ENCODE measurements around the gene HCLS1. TPM values are rescaled to one million over a fixed set of nuclear protein-coding genes. Genes with fewer than 3 reads are reported as not detected.
"Not testable (repeated sequence)": the region's sequence is repeated elsewhere in the genome, so short reads cannot be mapped to it uniquely, and the experiment has no call there.

HCLS1 gene
- total RNA-seq, 2 experiments from 2014 or later = 124 to 235 TPM

GRCh38 chr3:121690777-121691405 is 30.2 kb upstream of the HCLS1 start:
- no peaks in the 10 kb centered on the region for H3K4me1 ChIP-seq (ENCODE audit: insufficient read depth, low read length, poor library complexity, severe bottlenecking)
- TF ChIP-seq EZH2phosphoT487 (IDR thresholded peaks at IDR 0.05; ENCODE audit: borderline replicate concordance, low read depth, low read length) = no peak
- TF ChIP-seq, protein P1, sequence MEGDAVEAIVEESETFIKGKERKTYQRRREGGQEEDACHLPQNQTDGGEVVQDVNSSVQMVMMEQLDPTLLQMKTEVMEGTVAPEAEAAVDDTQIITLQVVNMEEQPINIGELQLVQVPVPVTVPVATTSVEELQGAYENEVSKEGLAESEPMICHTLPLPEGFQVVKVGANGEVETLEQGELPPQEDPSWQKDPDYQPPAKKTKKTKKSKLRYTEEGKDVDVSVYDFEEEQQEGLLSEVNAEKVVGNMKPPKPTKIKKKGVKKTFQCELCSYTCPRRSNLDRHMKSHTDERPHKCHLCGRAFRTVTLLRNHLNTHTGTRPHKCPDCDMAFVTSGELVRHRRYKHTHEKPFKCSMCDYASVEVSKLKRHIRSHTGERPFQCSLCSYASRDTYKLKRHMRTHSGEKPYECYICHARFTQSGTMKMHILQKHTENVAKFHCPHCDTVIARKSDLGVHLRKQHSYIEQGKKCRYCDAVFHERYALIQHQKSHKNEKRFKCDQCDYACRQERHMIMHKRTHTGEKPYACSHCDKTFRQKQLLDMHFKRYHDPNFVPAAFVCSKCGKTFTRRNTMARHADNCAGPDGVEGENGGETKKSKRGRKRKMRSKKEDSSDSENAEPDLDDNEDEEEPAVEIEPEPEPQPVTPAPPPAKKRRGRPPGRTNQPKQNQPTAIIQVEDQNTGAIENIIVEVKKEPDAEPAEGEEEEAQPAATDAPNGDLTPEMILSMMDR (conservative IDR thresholded peaks at IDR 0.05; ENCODE audit: low read length) = no peak
- no peaks in the 10 kb centered on the region for H4K20me1 ChIP-seq (ENCODE audit: insufficient read depth, low read length)
- H3K4me2 ChIP-seq (ENCODE audit: low read length) = no peak overlapping the region
- intact Hi-C loops (cut with micrococcal nuclease; ENCODE audit: unreplicated experiment) = no loop called here
- H3K4me3 ChIP-seq (ENCODE audit: low read depth, low read length, poor library complexity, severe bottlenecking) = no peak overlapping the region
- ChIA-PET POLR2A (interaction anchor here (0.7 to 3.2 kb wide), 8 partner anchors 8 to 567 kb away, joined by 3 to 10 read pairs (median 6); no protein-coding TSS in a partner anchor), CTCF (ENCODE audit: unreplicated experiment) (interaction anchor here (1.3 kb wide), 1 partner anchor 9 kb away, joined by 3 read pairs; no protein-coding TSS in a partner anchor)
- peak; percentile 3 for DNase-seq (ENCODE audit: low spot score)
- BruUV-seq (replicated peaks) = no TSS peak
- no peaks in the 10 kb centered on the region for H3K9me2 ChIP-seq (ENCODE audit: insufficient read depth, low read length)
- H3K36me3 ChIP-seq (ENCODE audit: insufficient read depth, low read length) = peaks cover 13% of the 10 kb centered on the region
- no peak overlapping the region for H3K27ac ChIP-seq (ENCODE audit: low read depth, low read length, poor library complexity, severe bottlenecking)
- no peaks in the 10 kb centered on the region for H3K79me2 ChIP-seq (ENCODE audit: insufficient read depth, low read depth, low read length)
- H2AFZ ChIP-seq (ENCODE audit: low read length) = no peak overlapping the region
- H3K9me3 ChIP-seq (ENCODE audit: low read length) = no peaks in the 10 kb centered on the region

DNA sequence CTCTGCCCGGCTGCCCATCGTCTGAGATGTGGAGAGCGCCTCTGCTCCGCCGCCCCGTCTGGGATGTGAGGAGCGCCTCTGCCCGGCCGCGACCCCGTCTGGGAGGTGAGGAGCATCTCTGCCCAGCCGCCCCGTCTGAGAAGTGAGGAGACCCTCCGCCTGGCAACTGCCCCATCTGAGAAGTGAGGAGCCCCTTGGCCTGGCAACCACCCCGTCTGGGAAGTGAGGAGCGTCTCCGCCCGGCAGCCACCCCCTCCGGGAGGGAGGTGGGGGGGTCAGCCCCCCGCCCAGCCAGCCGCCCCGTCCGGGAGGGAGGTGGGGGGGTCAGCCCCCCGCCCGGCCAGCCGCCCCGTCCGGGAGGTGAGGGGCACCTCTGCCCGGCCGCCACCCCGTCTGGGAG is 28.0 kb upstream of the HCLS1 start:
- H3K9me2 ChIP-seq (ENCODE audit: insufficient read depth, low read length); H3K4me1 ChIP-seq (ENCODE audit: insufficient read depth, low read length, poor library complexity, severe bottlenecking); H3K4me3 ChIP-seq (ENCODE audit: low read depth, low read length, poor library complexity, severe bottlenecking); H4K20me1 ChIP-seq (ENCODE audit: insufficient read depth, low read length); H2AFZ ChIP-seq (ENCODE audit: low read length); H3K27ac ChIP-seq (ENCODE audit: low read depth, low read length, poor library complexity, severe bottlenecking); H3K9me3 ChIP-seq (ENCODE audit: low read length); intact Hi-C loops (cut with micrococcal nuclease; ENCODE audit: unreplicated experiment); CTCF ChIA-PET (ENCODE audit: unreplicated experiment); BruUV-seq (replicated peaks); POLR2A ChIA-PET; H3K79me2 ChIP-seq (ENCODE audit: insufficient read depth, low read depth, low read length); DNase-seq (ENCODE audit: low spot score); H3K4me2 ChIP-seq (ENCODE audit: low read length): not testable (repeated sequence)
- H3K36me3 ChIP-seq (ENCODE audit: insufficient read depth, low read length) = peaks cover 13% of the 10 kb centered on the region

GRCh38 chr3:121681792-121682191 is 21.1 kb upstream of the HCLS1 start:
- BruUV-seq (replicated peaks) = no TSS peak
- Histone ChIP-seq H3K9me3 (ENCODE audit: low read length) (peaks cover 9% of the 10 kb centered on the region), H2AFZ (ENCODE audit: low read length) (no peak overlapping the region), H3K79me2 (ENCODE audit: insufficient read depth, low read depth, low read length) (no peaks in the 10 kb centered on the region), H3K36me3 (ENCODE audit: insufficient read depth, low read length) (peaks cover 15% of the 10 kb centered on the region), H3K9me2 (ENCODE audit: insufficient read depth, low read length) (no peaks in the 10 kb centered on the region), H3K4me3 (ENCODE audit: low read depth, low read length, poor library complexity, severe bottlenecking) (no peak overlapping the region), H3K4me1 (ENCODE audit: insufficient read depth, low read length, poor library complexity, severe bottlenecking) (no peaks in the 10 kb centered on the region), H3K4me2 (ENCODE audit: low read length) (no peak overlapping the region), H3K27ac (ENCODE audit: low read depth, low read length, poor library complexity, severe bottlenecking) (no peak overlapping the region), H4K20me1 (ENCODE audit: insufficient read depth, low read length) (no peaks in the 10 kb centered on the region)
- CTCF ChIA-PET (ENCODE audit: unreplicated experiment) = interaction anchor here (0.6 kb wide), 1 partner anchor 108 kb away, joined by 3 read pairs; no protein-coding TSS in a partner anchor
- POLR2A ChIA-PET = interaction anchor here (0.6 to 1.6 kb wide), 4 partner anchors 10 to 27 kb away, joined by 3 to 10 read pairs (median 4); no protein-coding TSS in a partner anchor
- intact Hi-C loops (cut with micrococcal nuclease; ENCODE audit: unreplicated experiment) = no loop called here
- no peak for DNase-seq (ENCODE audit: low spot score)
- no peak for TF ChIP-seq EZH2phosphoT487 (IDR thresholded peaks at IDR 0.05; ENCODE audit: borderline replicate concordance, low read depth, low read length)
- TF ChIP-seq, protein P1 (conservative IDR thresholded peaks at IDR 0.05; ENCODE audit: low read length) = no peak
